MG63 (cell line): ENCODE results near the gene MKNK1. TPM values are rescaled to one million over a fixed set of nuclear protein-coding genes. Genes with fewer than 3 reads are reported as not detected.

Source experiments
- DNase-seq: peaks from one replicate; pipeline ENCODE4 v3.0.0-alpha.2; 2020
- H3K27me3 ChIP-seq: fragments of 250-450 bp; sonication (Bioruptor Pico); 2 replicates; pipeline ENCODE4 v1.5.1; 2020; ENCODE audit warnings: mild to moderate bottlenecking, moderate library complexity
- H3K36me3 ChIP-seq: fragments of 250-450 bp; sonication (Bioruptor Pico); 2 replicates; pipeline ENCODE4 v1.5.1; 2020; ENCODE audit warnings: mild to moderate bottlenecking, moderate library complexity
- H3K4me3 ChIP-seq: fragments of 250-450 bp; sonication (Bioruptor Pico); 2 replicates; pipeline ENCODE4 v1.5.1; 2020; ENCODE audit warnings: mild to moderate bottlenecking, moderate library complexity
- H3K9me3 ChIP-seq: fragments of 250-450 bp; sonication (Bioruptor Pico); 2 replicates; pipeline ENCODE4 v1.5.1; 2020; ENCODE audit warnings: mild to moderate bottlenecking, moderate library complexity
- total RNA-seq: library from RNA; depleted of rRNA; stranded (reverse); fragments of >200 nt; shearing (Covaris generic); gene quantifications from 2 replicates; pipeline ENCODE4 v1.2.3, GENCODE V29; 2014; ENCODE audit warnings: low replicate concordance; rRNA removed

The MKNK1 gene
- total RNA-seq, 1 experiment from 2014 or later = 16.4 TPM

GRCh38 chr1:46510998-46511365 is 93.1 kb downstream of the MKNK1 start:
- no peak overlapping the region for H3K4me3 ChIP-seq
- H3K36me3 ChIP-seq = no peaks in the 10 kb centered on the region
- no peak for DNase-seq
- no peaks in the 10 kb centered on the region for H3K9me3 ChIP-seq
- no peaks in the 10 kb centered on the region for H3K27me3 ChIP-seq

- no peak for DNase-seq
- no peak overlapping the region for H3K4me3 ChIP-seq
- no peaks in the 10 kb centered on the region for H3K36me3 ChIP-seq
- H3K27me3 ChIP-seq = no peaks in the 10 kb centered on the region
- H3K9me3 ChIP-seq = no peaks in the 10 kb centered on the region
These were observed 93.6 kb downstream of the MKNK1 start for GRCh38 chr1:46510341-46510997.

- H3K36me3 ChIP-seq = no peaks in the 10 kb centered on the region
- peak; percentile 74 for DNase-seq
These were observed 95.3 kb downstream of the MKNK1 start for GRCh38 chr1:46508757-46509156.

More at GRCh38 chr1:46508757-46509156, 95.3 kb downstream of the MKNK1 start:
- Histone ChIP-seq H3K9me3 (no peaks in the 10 kb centered on the region), H3K4me3 (no peak overlapping the region), H3K27me3 (no peaks in the 10 kb centered on the region)

Other genes with a start within 250 kb of the MKNK1 start
- 0.16 and 1.4 TPM in 2 replicates for gene FAAH, start 210.0 kb downstream of the MKNK1 start, total RNA-seq
- gene DMBX1, start 114.4 kb downstream of the MKNK1 start, total RNA-seq = not detected in 2 replicates
- not detected in 2 replicates for gene KNCN, start 52.6 kb downstream of the MKNK1 start, total RNA-seq
- gene MOB3C, start 12.5 kb upstream of the MKNK1 start, total RNA-seq = 1.5 and 4.8 TPM in 2 replicates
- 85.4 and 87.0 TPM in 2 replicates for gene ATPAF1, start 64.1 kb upstream of the MKNK1 start, total RNA-seq
- not detected in 2 replicates for gene TEX38, start 67.6 kb upstream of the MKNK1 start, total RNA-seq
- 27.3 and 34.3 TPM in 2 replicates for gene EFCAB14, start 114.8 kb upstream of the MKNK1 start, total RNA-seq
- not detected in 2 replicates for gene CYP4B1, start 194.8 kb upstream of the MKNK1 start, total RNA-seq